Body of pancreas (tissue), 4 donors: ENCODE data around the gene THADA.

Source experiments
- CTCF ChIP-seq, 7 experiments: fragments of 450-650 bp in 4 of 7; fragments of 200-600 bp in 3 of 7; sonication (generic) in 3 of 7; IDR thresholded peaks; one replicate each; pipeline ENCODE4 v1.5.1; 2016 to 2019; ENCODE audit warnings: antibody characterized with exemption in 7 of 7
- POLR2A ChIP-seq, 3 donors: fragments of 450-650 bp; IDR thresholded peaks; one replicate each; pipeline ENCODE4 v1.6.1; 2016; ENCODE audit warnings: antibody characterized with exemption in 3 of 3, mild to moderate bottlenecking in 2 of 3

DNA sequence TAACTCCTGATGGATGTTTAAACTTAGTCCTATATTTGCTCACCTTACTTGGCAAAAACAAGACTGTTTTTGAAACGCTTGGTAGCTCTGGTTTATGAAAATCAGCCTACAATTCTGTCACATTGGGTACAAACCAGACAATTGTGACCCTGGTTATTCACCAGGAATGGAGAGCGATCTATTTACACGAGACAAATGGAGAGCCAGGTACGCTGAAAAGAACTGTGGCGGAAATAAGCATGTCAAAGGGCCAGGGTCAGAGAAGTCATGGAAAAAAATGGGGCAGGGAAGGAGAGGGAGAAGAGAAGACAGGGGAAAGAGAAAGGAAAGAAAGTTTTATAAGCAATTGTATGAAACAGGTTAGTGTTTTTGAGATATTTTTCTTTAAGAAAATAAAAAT is 250.0 kb downstream of the THADA start:
- TF ChIP-seq CTCF (IDR thresholded peaks at IDR 0.05) (no peak), POLR2A (IDR thresholded peaks at IDR 0.05) (no peak)
